Measurements from ENCODE around the gene NMRK2.

Gene NMRK2

GRCh38 chr19:3968556-3969434 is 35.9 kb downstream of the NMRK2 start:
- TF ChIP-seq CTCF (IDR thresholded peaks at IDR 0.05; ENCODE audit: borderline replicate concordance, insufficient read depth, low read depth, low read length), result no peak
- H3K4me3 ChIP-seq (ENCODE audit: low read depth, low read length), result no peak overlapping the region

- TF ChIP-seq CTCF (IDR thresholded peaks at IDR 0.05; ENCODE audit: borderline replicate concordance, insufficient read depth, low read depth, low read length), result no peak
- H3K4me3 ChIP-seq (ENCODE audit: low read depth, low read length), result peak overlapping the region; percentile 92
Measured at GRCh38 chr19:3969435-3970312, 36.8 kb downstream of the NMRK2 start.

GRCh38 chr19:3970313-3970807 is 37.5 kb downstream of the NMRK2 start:
- peak overlapping the region; percentile 92 for H3K4me3 ChIP-seq (ENCODE audit: low read depth, low read length)
- no peak for TF ChIP-seq CTCF (IDR thresholded peaks at IDR 0.05; ENCODE audit: borderline replicate concordance, insufficient read depth, low read depth, low read length)

- peak within 1 kb of the TSS; percentile 92 for H3K4me3 ChIP-seq (ENCODE audit: low read depth, low read length)
- no peak for TF ChIP-seq CTCF (IDR thresholded peaks at IDR 0.05; ENCODE audit: borderline replicate concordance, insufficient read depth, low read depth, low read length)
Measured at GRCh38 chr19:3970808-3971598, 38.1 kb downstream of the NMRK2 start, which contains the start of gene DAPK3. Gene DAPK3, minus strand, starts transcription at chr19:3971099. Its CDS starts 1,364 bp downstream, at chr19:3969735.

GRCh38 chr19:3975144-3975543 is 42.3 kb downstream of the NMRK2 start:
- no peak for TF ChIP-seq CTCF (IDR thresholded peaks at IDR 0.05; ENCODE audit: borderline replicate concordance, insufficient read depth, low read depth, low read length)
- H3K4me3 ChIP-seq (ENCODE audit: low read depth, low read length), result no peak overlapping the region

- TF ChIP-seq CTCF (IDR thresholded peaks at IDR 0.05; ENCODE audit: borderline replicate concordance, insufficient read depth, low read depth, low read length), result no peak
- H3K4me3 ChIP-seq (ENCODE audit: low read depth, low read length), result no peak overlapping the region
Measured at GRCh38 chr19:3975637-3976087, 42.8 kb downstream of the NMRK2 start.

Measured in GM12875 (cell line).